Lower leg skin (tissue), 4 donors: ENCODE data around the gene PPP1R12C. TPM values are rescaled to one million over a fixed set of nuclear protein-coding genes. Genes with fewer than 3 reads are reported as not detected.

ENCODE experiments used
- DNase-seq, 2 donors: peaks; one replicate each; pipeline ENCODE4 v3.0.0-alpha.2; 2019; ENCODE audit warnings: low spot score in 2 of 2
- H3K4me3 ChIP-seq: fragments of 200-600 bp; sonication (generic); 2 replicates; pipeline ENCODE4 v1.5.1; 2017; ENCODE audit warnings: mild to moderate bottlenecking, low read depth; ENCODE audit not compliant: poor library complexity, severe bottlenecking
- CTCF ChIP-seq, 3 donors: fragments of 450-650 bp; IDR thresholded peaks; one replicate each; pipeline ENCODE4 v1.5.1; 2016; ENCODE audit warnings: antibody characterized with exemption in 3 of 3, mild to moderate bottlenecking in 3 of 3, moderate library complexity in 2 of 3
- POLR2A ChIP-seq, 2 donors: fragments of 450-650 bp; IDR thresholded peaks; one replicate each; pipeline ENCODE4 v1.6.1; 2016 to 2017; ENCODE audit warnings: antibody characterized with exemption in 2 of 2, mild to moderate bottlenecking in 1 of 2, moderate library complexity in 1 of 2
- WGBS, 2 donors: methylation state at CpG; one replicate each; pipeline ENCODE4 v1.1.5; 2018; 5-methylcytosine and 5-hydroxymethylcytosine counted together
- intact Hi-C: fragments of 100-400 bp; cut with DNase I; formaldehyde crosslinking; loops from one replicate; pipeline ENCODE4 v1.15.0; 2023; ENCODE audit warnings: low total_unique reads
- total RNA-seq, 4 donors: library from RNA; depleted of rRNA; stranded (reverse); fragments of >200 nt; gene quantifications; one replicate each; pipeline ENCODE4 v1.1.0, GENCODE V29; 2016

Gene PPP1R12C
- total RNA-seq, 4 donors from 2014 or later = 55.5 to 103 (median 79.4) TPM

GRCh38 chr19:55115446-55116065 is 1.9 kb downstream of the PPP1R12C start:
- no peak for DNase-seq
- TF ChIP-seq POLR2A (IDR thresholded peaks at IDR 0.05) = no peak
- TF ChIP-seq CTCF (IDR thresholded peaks at IDR 0.05) = no peak
- WGBS, 2 donors = 54 to 60% methylated on average over 13 of the region's 13 CpGs
- no peak overlapping the region for H3K4me3 ChIP-seq
- intact Hi-C loops = no loop called here

- intact Hi-C loops = no loop called here
- DNase-seq = no peak
- TF ChIP-seq POLR2A (IDR thresholded peaks at IDR 0.05) (no peak), CTCF (IDR thresholded peaks at IDR 0.05) (no peak)
- no peak overlapping the region for H3K4me3 ChIP-seq
- WGBS, 2 donors = 84 to 86% methylated on average over 9 of the region's 9 CpGs
These were observed 2.8 kb downstream of the PPP1R12C start for GRCh38 chr19:55114566-55115145.

- intact Hi-C loops = no loop called here
- H3K4me3 ChIP-seq = no peak overlapping the region
- WGBS, 2 donors = 28 to 31% methylated on average over 12 of the region's 12 CpGs
- peak; percentile 87 to 97 for DNase-seq
- TF ChIP-seq CTCF (IDR thresholded peaks at IDR 0.05) (no peak), POLR2A (IDR thresholded peaks at IDR 0.05) (no peak)
These were observed 3.8 kb downstream of the PPP1R12C start for GRCh38 chr19:55113570-55114039.

- WGBS, 2 donors = 59 to 63% methylated on average over 17 to 23 of the region's 23 CpGs
- DNase-seq = no peak
- TF ChIP-seq CTCF (IDR thresholded peaks at IDR 0.05) (no peak), POLR2A (IDR thresholded peaks at IDR 0.05) (no peak)
- intact Hi-C loops = no loop called here
- no peak overlapping the region for H3K4me3 ChIP-seq
These were observed 4.5 kb downstream of the PPP1R12C start for GRCh38 chr19:55112777-55113569.

- intact Hi-C loops = no loop called here
- TF ChIP-seq CTCF (IDR thresholded peaks at IDR 0.05) (no peak), POLR2A (IDR thresholded peaks at IDR 0.05) (no peak)
- WGBS, 2 donors = 87 to 91% methylated on average over 23 to 25 of the region's 25 CpGs
- no peak for DNase-seq
- H3K4me3 ChIP-seq = no peak overlapping the region
These were observed 5.1 kb downstream of the PPP1R12C start for GRCh38 chr19:55112246-55112776.
